ENCODE data around the gene STXBP2.

Gene STXBP2

DNA sequence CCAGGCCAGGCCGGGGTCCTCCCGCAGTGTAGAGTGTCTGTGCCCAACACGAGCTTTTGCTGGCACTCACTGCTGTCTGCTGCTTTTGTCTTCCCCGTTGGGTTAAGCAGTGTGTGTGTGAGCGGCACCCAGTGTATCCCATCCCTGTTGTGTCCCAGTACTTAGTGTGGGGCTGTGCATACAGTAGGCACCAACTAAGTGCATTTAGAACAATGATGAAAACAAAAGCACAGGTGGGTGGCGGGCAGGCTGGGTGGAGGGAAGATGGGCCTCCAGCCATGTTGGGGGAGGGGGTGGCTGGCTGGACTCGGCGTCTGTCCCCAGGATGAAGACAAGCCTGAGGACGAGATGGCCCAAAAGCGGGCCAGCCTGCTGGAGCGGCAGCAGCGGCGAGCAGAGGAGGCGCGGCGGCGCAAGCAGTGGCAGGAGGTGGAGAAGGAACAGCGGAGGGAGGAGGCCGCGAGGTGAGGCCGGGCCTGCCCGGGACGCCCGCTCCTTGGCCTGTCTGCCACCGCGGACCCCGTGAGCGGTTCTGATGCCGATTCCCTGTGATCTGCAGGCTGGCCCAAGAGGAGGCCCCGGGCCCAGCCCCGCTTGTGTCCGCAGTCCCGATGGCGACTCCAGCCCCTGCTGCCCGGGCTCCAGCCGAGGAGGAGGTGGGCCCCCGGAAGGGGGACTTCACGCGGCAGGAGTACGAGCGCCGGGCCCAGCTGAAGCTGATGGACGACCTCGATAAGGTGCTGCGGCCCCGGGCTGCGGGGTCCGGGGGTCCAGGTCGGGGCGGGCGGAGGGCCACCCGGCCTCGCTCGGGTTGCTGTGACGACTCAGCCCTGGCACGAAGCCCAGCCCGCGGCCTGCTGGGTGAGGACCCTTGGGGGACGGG lies 21.8 kb upstream of the STXBP2 start:
- DNase-seq: no peak

DNA sequence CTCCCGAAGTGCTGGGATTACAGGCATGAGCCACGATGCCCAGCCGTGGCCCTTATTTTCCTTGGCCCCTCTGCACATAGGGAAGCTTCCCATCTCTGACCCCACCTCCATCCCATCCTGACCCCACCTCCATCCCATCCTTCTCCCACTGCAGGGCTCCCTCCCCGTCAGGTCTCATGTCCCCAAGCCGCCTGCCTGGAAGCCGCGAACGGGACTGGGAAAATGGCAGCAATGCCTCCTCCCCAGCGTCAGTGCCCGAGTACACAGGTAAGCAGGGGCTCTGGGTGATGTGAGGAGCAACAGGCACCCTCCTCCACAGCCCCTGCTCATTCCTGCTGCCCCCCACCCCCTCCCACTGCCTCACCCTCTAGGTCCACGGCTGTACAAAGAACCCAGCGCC lies 19.7 kb upstream of the STXBP2 start:
- DNase-seq: no peak

DNA sequence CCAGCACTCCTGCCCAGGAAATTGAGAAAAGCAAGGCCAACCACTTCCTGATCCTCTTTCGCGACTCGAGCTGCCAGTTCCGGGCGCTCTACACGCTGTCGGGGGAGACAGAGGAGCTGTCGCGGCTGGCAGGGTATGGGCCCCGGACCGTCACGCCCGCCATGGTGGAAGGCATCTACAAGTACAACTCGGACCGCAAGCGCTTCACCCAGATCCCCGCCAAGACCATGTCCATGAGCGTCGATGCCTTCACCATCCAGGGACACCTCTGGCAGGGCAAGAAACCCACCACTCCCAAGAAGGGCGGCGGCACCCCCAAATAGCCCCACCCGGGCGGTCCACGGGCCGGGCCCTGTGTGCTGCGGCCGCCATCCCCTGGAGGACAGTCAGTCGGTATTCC lies 19.2 kb upstream of the STXBP2 start:
- DNase-seq: no peak

DNA sequence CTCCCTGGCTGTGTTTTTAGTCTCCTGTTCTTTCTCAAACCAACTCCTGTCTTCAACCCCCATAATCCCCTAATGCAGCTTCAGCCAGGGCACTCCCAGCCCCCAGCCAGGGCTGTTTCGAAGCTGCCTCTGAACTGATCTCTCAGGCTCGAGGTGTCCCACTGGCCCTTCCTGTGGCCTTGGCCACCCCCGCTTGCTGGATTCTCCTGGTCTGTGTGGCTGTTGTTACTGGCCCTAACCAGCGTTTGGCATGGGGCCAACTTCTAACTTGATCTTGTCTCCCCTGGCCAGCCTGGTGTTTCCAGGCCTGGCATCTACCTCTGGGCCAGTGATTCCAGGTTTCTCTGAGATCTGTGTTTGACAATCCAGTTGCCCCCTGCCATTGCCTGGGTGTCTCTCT lies 18.6 kb upstream of the STXBP2 start:
- no peak for DNase-seq

DNA sequence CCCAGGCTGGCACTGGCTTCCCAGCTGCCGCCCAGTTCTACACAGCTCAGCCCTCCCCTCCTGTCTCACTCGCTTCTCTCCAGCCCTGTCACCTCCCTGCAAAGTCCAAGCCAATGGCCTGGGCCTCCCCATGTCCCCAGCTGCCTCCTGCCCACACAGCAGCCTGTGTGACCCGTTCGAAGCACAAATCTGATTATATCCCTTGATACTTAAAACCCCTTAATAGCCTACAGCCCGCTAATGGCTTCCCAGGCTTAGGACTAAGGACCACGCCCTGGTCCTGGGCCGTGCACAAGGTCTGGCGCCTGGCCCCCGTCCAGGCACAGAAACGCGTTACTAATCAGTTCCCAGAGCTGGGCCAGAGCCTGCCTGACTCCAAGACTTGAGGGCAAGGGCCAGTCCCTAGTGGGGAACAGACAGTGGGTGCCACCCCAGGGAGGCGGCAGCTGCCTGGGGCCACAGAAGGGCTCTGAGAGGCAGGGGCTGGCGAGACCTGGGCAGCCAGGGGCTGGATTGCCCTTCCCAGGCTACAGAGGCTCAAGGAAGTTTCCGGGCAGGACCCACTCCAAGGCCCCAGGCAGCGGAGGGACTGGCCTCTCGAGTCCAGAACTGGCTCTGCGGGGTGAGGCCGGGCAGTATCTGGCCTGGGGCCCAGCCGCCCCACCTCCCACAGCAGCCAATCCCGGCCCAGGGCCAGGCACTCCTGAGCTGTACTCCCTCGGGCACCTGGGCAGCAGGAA lies 18.0 kb upstream of the STXBP2 start:
- DNase-seq: no peak

DNA sequence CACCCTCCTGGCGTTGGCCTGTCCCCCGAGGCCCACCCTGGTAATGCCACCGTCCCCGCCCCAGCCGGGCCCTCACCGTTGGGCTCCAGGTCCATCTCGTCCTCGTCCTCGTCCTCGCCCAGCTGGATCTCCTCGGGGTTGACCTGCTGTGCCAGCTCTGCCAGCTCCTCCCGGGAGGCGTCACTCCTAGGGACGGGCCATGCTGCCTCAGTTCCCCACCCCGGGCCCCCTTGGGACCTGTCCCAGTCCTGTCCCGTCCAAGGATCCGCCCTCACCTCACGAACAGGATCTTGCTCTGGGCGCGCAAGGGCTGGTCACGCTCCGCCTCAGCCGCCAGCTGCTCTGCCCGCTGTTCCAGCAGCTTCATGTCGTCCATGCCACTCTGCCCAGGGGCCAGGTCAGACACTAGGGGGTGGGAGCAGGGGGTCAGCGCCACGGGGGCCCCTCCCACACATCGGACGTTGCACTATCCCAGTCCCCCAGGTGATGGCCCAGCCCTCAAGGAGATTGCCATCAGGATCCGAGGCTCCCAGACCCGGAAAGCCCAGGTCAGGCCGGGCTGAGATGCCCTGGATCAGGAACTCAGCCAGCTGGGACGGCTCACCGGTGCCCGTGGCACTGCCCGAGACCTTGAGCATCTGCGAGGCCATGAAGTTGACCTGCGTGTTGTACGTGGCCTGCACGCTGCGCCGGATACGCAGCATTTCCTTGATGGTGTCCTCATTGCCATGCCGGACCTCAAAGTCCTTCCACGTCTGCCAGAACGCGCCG lies 17.1 kb upstream of the STXBP2 start:
- DNase-seq: no peak

DNA sequence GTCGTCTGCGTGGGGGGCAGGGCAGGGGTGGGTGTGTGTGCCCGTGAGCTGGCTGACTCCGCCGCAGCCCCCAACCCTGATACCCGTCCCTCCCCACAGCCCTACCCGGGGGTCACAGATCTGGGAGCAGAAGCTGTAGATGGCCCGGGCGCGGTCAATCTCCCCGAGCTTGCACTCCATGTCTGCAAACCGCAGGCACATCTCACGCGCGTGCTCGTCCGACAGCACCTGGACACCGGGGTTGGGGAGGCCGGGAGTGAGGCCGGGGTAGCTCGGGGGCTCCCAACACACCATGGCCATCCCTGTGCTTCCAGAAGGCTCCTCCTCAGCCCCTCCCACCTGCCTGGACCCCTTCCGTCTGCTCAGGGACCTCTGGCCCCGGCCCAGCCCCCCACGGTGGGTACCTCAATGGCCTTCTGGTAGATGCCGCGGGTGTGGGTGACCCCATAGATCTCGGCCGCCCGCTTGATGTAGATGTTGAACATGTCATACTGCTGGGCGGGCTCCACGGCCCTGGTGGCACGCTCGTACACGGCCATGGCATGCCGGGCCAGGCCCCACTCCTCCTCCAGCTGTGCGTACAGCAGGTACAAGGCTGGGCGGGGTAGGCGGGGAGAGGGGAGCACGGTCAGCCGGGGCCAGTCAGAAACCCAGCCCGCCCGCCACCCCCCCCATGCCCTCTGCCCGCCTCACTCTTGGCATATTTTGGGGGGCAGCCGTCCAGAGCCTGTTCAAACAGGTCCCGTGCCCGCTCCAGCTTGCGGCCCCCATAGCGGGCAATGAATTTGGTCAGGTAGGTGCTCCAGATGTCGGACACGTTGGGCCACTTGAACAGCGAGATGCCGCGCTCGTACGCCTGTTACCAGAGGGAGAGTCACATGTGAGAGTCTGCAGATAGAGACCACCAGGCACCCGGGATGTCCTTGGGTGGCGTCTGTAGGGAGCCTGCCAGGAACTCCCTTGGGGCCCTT lies 16.2 kb upstream of the STXBP2 start:
- DNase-seq: no peak

DNA sequence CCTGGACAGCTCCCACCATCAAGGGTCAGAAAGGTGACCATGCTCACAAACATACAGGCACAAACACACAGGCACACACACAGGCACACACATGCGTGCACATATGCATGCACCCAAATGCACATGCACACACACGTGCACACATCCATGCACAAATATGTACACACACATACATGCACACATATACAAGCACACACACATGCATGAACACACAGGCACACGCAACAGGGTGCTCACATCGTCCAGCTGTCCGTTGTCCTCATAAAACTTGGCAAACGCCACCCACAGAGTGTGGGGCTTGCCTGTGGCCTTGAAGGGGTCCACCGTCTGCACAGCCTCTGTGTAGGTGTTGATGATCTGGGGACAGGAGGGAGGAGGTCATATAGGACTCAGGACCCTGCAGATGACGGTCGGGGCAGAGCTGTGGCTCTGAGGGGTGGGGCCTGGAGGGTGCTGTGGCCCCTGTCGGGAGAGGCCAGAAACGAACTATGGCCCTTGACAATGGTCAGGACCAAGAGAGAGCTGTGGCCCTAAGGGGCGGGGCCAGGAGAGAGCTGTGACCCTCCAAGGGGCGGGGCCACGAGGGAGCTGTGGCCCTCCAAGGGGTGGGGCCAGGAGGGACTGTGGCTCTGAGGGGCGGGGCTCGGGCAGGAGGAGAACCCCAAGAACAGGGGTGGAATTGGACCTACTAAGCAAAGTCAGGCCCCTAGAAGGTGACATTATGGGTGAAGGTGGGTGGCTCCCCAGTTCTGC lies 13.8 kb upstream of the STXBP2 start:
- DNase-seq: no peak

DNA sequence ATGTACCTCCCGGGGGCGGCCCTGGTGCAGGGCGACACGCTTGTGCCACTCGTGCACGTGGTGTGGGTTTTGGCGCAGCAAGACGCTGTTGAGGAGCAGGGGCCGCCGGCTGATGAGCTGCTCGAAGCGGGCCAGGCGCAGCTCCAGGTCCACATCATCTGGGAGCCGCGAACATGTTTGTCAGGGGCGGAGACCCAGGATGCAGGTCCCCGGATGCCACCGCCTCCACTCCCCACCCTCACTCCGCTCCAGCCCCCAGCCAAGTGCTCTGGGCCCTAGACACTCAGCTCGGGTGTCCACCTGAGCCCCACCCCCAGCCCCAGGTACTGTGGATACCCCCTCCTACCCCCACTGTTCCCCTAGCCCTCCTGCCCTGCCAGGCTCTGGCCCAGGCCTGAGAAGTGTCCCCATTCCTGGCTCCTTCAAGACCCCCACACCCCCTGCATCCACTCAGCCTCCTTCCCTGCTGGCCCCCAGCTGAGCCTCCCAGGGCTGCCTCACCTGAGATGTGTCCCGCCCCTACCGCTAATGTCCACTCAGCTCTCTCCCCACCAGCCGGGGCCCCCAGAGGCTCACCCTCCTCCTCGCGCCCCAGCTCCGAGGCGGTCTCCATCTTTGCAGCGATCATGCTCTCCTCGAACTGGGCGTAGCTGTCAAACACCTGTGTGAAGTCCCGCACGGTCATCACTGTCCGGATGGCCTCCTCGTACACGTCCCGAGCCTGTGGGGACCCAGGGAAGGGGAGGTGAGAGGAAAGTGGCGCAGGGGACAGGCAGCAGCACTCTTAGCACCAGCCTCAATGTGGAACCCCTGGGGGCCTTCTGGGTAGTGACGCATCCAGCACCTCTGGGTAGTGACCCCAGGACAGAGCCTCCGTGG lies 12.9 kb upstream of the STXBP2 start:
- DNase-seq: no peak

DNA sequence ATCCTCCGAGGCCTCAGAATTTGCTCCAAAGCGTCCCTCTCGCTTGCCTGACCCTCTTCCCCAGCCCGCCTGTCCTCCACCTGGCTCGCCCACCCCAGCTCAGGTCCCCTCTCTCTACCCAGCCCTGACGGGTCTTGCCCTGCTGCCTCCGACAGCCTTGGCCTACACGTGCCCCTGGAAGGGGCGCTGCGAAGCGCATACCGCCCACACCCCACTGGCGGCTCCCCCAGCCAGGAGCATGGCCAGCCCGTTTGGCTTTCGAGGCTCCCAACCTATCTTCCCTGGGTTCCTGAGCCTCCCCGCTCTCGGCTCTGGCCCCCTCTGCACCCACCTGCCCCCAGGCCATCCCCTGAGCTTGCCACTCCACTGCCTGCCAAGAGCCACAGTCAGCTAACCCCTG lies 12.1 kb upstream of the STXBP2 start:
- DNase-seq: no peak

DNA sequence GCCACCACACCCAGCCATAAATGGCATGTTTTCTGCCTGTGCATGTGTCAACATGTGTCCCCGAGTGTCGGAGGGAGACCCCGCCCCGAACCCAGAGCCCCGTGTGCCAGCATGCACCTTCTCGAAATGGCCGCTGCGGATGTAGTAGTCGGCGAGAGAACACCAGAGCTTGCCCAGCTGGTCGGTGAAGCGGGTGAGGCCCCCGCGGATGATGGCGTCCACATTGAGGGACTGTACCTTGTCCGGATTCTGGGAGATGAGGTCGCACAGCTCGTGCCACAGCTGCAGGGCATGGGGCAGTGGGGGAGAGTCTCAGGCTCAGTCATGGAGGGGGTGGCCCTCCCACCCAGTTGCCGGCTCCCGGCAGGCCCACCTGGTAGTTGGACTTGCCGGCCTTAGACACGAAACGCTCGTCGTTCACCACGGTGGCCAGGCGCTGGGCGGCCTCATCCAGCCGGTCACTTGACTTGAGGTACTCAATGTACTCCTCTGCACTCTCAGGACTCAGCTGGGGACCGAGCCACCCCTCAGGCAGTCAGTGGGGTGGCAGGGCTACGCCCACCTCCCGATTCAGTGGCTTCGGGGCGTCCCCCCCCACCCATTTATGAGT lies 11.0 kb upstream of the STXBP2 start:
- DNase-seq: no peak

DNA sequence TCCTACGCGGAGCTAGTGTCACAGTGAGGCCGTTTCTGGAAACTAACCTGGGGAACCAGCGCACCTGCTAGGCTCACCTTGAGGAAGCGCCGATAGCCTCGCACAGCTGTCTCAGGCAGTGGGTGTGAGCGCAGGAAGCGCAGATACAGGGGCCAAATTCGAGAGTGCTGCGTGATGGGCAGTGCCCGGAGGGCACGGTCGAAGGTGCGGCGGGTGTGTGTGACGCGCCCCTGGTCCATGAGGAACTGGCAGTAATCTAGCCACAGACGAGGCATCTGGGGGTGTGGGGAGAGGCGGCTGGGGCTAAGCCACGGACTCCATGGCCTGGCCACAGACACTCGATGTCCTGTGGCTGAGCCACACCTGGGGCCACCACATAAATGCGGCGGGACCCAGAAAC lies 9.7 kb upstream of the STXBP2 start:
- no peak for DNase-seq

DNA sequence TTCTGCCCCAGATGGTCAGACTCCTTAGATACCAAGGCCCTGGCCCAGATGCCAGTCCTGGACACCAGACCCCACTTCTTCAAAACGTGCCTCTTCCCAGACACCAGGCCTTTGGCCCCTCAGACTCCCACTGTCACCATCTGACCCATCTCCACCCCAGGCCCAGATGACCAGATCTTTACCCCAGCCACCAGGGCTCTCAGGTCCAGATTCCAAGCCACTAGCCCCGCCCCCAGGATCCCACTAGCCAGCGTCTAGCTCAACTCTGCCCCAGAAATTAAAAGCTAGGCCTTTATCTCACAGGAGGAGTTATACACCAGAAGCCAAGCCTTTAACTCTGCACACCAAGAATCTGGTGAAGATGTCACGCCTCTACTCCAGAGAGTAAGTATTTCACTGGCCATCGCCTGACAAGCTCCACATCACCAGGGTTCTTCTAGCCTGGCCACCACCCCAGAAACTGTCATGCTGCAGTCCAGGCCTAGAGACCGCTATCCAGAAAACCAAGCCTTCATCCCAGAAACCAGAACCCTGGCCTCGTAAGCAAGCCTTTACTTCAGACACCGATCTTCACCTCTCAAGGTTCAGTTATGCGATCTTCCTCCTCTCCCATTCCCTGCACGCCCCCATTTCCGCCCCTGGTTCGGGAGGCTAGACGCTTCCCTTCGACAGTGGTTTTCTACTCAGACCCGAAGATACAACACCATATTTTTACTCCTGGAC lies 8.2 kb upstream of the STXBP2 start:
- no peak for DNase-seq

DNA sequence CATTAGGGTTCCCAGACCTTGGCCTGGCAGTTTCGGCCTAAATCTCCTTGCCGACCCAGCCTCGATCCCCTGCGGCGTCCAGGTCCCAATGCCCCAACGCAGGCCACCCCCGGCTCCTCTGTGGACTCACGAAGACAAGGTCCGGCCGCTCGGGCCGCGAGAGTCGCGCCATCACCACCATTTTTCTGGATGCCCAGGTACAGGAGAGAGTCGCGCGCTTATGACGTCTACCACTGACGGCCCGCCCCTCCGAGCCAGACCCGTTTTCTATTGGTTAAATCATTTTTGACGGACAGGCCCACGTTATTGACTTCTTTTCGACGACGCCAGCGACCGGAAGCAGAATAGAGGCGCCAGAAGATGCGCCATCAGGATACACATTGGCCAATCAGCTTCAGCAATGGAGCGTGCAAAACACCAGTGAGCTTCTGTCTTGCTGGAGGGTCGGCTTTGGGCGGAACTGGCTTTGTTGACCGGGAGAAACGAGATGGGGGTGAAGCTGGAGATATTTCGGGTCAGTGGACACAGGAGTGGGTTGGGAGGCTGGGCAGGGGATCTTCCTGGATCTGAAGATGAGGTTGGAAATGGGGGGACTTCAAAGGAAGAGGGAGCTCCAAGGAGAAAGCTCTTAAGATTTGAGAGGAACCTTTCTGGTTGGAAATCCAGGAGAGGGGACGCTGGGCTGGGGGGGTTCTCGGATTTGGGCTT lies 7.4 kb upstream of the STXBP2 start, which contains the start of the genes PET100 and XAB2:
Gene PET100, plus strand, starts transcription at position 447 of the 708 bp plus-strand sequence. Its CDS starts 41 bp downstream, at position 488.
Gene XAB2, minus strand, starts transcription at position 199 of the 708 bp plus-strand sequence. Its CDS starts 18 bp downstream, at position 181.
- DNase-seq: peak; percentile 79 to 99 (median 91)

DNA sequence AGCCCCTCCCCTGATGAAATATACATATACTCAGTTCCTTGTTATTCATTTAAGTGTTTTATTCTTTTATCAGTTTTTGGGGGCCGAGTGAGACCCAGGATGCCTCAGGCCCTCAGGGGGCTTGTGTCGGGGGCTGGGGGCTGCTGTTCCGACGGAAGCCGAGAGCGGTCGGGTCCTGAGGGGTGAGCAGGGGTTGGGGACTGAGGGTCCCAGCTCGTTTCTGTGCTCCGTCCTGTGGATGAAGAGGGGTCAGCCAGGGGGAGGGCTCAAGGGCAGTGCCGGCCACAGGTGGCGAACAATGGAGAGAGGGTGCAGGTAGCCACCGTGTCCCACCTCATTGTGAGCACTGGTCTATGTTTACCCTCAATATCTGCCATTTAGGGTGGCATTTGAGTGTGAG lies 5.3 kb upstream of the STXBP2 start:
- no peak for DNase-seq

DNA sequence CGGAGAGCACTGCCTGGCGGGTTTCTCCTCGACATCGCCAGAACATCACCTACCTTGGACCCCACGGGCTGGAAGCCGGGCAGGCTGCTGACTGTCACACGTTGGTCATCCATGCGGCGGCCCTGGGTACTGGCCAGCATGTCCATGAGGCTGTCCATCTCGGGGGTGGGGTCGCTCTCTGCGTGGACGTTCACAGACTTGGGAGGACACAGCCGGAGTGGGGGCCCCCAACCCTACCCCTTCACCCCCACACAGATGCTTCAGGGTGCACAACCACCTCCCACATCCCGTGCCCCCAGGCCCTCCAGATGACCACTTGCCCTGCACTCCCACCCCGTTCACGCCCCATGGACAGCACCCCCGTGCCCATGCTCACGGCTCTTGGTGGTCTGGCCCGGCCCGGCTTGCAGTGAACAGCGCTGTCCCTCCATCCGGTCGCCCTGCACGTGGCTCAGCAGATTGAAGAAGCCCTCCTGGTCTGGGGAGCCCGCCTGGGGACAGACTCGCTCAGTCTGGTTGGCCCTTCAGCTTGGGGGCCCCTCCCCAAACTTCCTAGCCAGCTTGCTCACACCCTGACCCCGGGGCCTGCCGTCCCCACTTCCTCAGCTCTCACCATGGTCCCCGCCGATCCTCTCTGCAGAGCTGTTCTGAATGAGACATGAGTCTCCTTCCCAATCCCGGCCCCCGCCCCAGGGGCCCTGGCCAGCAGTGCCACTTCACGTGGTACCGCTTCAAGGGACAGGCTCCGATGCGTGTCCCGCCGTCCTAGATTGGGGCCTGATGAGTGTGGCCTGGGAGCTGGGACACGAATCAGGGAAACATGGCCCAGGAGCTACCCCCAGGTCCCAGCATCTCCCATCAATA lies 4.3 kb upstream of the STXBP2 start:
- no peak for DNase-seq

DNA sequence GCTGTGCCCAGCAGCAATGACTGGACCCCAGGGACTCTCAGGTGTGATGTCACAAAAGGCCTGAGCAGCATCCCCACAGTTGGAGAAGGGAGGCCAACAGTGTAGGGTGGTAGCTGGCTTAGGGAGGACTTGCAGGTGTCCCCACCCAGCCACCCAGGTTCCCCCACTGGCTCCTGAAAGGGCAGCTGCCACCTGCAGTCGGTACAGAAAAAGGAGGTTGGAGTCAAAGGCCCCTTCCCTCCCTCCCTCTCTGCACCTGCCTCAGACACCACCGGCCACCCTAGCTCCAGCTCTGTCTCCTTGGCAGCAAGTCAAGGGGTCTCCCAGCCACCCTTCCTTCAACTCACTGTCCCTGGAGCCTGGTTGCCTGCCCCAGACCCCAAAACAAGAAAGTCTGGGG lies 3.2 kb upstream of the STXBP2 start, which contains the start of gene PCP2:
Gene PCP2, minus strand, starts transcription at position 22 of the 400 bp plus-strand sequence. CDS start 262 bp downstream, outside the sequence.
- no peak for DNase-seq
